ENCODE results near the gene KRT33A.

Gene KRT33A

GRCh38 chr17:41334385-41335305 is 16.0 kb downstream of the KRT33A start:
- H3K4me3 ChIP-seq (ENCODE audit: low read depth, low read length): no peak overlapping the region
- DNase-seq (ENCODE audit: low read depth): no peak

DNA sequence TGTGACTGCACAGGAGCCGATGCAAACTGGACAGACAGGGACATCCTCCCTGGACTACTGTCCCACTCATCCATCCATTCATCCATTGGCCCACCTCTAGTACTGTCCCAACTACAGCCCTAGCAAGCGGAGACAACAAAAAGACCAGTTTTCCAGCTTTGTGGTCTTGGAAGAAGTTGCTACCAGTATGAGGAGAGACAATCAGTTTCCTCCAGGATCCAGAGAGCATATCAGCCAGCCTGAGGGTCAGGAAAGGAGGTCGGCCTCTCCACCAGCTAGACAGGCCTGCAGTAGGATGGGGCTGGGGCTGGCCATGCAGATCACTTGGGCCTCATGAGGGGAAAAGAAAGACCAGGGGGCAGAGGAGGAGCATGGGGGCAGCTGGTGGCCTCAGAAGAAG is 16.8 kb downstream of the KRT33A start:
- TF ChIP-seq CTCF (IDR thresholded peaks at IDR 0.05; ENCODE audit: low read depth, low read length) (no peak), MYC (IDR thresholded peaks at IDR 0.05; ENCODE audit: low read depth, low read length) (no peak), POLR2A (IDR thresholded peaks at IDR 0.05; ENCODE audit: extremely low read depth, insufficient read length) (no peak)
- TF ChIP-seq, protein P1, sequence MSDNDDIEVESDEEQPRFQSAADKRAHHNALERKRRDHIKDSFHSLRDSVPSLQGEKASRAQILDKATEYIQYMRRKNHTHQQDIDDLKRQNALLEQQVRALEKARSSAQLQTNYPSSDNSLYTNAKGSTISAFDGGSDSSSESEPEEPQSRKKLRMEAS (IDR thresholded peaks at IDR 0.05; ENCODE audit: low read depth, low read length): no peak
- DNase-seq (ENCODE audit: low read depth): no peak
- H3K4me3 ChIP-seq (ENCODE audit: low read depth, low read length): no peak overlapping the region

More at GRCh38 chr17:41334385-41335305, 16.0 kb downstream of the KRT33A start:
- TF ChIP-seq CTCF (IDR thresholded peaks at IDR 0.05; ENCODE audit: low read depth, low read length) (no peak), MYC (IDR thresholded peaks at IDR 0.05; ENCODE audit: low read depth, low read length) (no peak), POLR2A (IDR thresholded peaks at IDR 0.05; ENCODE audit: extremely low read depth, insufficient read length) (no peak)
- TF ChIP-seq, protein P1 (IDR thresholded peaks at IDR 0.05; ENCODE audit: low read depth, low read length): no peak

DNA sequence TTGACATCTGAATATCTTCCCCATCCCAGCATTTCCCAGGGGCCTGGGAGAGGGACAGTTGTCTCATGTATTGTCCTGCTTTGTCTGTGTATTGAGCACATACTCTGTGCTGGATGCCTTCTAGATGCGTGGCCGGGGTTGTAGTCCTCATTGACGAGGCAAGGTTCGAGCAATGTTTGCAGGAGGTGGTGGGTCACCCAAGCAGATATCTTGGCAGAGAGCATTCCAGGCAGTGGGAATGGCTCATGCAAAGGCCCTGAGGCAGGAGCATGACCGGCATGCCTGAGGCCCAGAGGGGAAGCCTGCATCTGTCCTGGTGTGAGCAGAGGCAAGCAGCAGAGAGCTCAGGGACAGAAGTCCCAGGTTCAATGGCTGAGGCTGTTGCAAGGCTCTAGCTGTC is 17.5 kb downstream of the KRT33A start:
- no peak overlapping the region for H3K4me3 ChIP-seq (ENCODE audit: low read depth, low read length)
- DNase-seq (ENCODE audit: low read depth): no peak

GRCh38 chr17:41332239-41332638 is 18.4 kb downstream of the KRT33A start:
- H3K4me3 ChIP-seq (ENCODE audit: low read depth, low read length): no peak overlapping the region
- no peak for DNase-seq (ENCODE audit: low read depth)
- no peak for TF ChIP-seq MYC (IDR thresholded peaks at IDR 0.05; ENCODE audit: low read depth, low read length)
- TF ChIP-seq POLR2A (IDR thresholded peaks at IDR 0.05; ENCODE audit: extremely low read depth, insufficient read length): no peak
- TF ChIP-seq, protein P1 (IDR thresholded peaks at IDR 0.05; ENCODE audit: low read depth, low read length): no peak
- TF ChIP-seq CTCF (IDR thresholded peaks at IDR 0.05; ENCODE audit: low read depth, low read length): no peak

More for the DNA sequence above, 17.5 kb downstream of the KRT33A start:
- no peak for TF ChIP-seq POLR2A (IDR thresholded peaks at IDR 0.05; ENCODE audit: extremely low read depth, insufficient read length)

GRCh38 chr17:41331606-41332005 is 19.0 kb downstream of the KRT33A start:
- no peak overlapping the region for H3K4me3 ChIP-seq (ENCODE audit: low read depth, low read length)
- DNase-seq (ENCODE audit: low read depth): no peak
- no peak for TF ChIP-seq MYC (IDR thresholded peaks at IDR 0.05; ENCODE audit: low read depth, low read length)
- TF ChIP-seq, protein P1 (IDR thresholded peaks at IDR 0.05; ENCODE audit: low read depth, low read length): no peak
- no peak for TF ChIP-seq POLR2A (IDR thresholded peaks at IDR 0.05; ENCODE audit: extremely low read depth, insufficient read length)
- no peak for TF ChIP-seq CTCF (IDR thresholded peaks at IDR 0.05; ENCODE audit: low read depth, low read length)

GRCh38 chr17:41329279-41329948 is 21.2 kb downstream of the KRT33A start:
- DNase-seq (ENCODE audit: low read depth): peak; percentile 41
- no peak for TF ChIP-seq POLR2A (IDR thresholded peaks at IDR 0.05; ENCODE audit: extremely low read depth, insufficient read length)
- no peak for TF ChIP-seq MYC (IDR thresholded peaks at IDR 0.05; ENCODE audit: low read depth, low read length)
- TF ChIP-seq CTCF (IDR thresholded peaks at IDR 0.05; ENCODE audit: low read depth, low read length): peak; percentile 62
- no peak overlapping the region for H3K4me3 ChIP-seq (ENCODE audit: low read depth, low read length)
